ENCODE measurements around the gene ULK1.

The ULK1 gene

GRCh38 chr12:131934535-131934934, 40.1 kb downstream of the ULK1 start:
- H3K9me3 ChIP-seq (ENCODE audit: control insufficient read depth, insufficient read depth, low read length), result no peaks in the 10 kb centered on the region
- DNase-seq (ENCODE audit: low read depth, low spot score), result no peak
- no peak overlapping the region for H3K27ac ChIP-seq (ENCODE audit: low read length)
- peaks cover 36% of the 10 kb centered on the region for H3K36me3 ChIP-seq (ENCODE audit: control insufficient read depth, insufficient read depth, low read length)
- no peaks in the 10 kb centered on the region for H3K4me1 ChIP-seq (ENCODE audit: control insufficient read depth, insufficient read depth, low read length)
- H3K4me3 ChIP-seq (ENCODE audit: low read length), result no peak overlapping the region
- no peaks in the 10 kb centered on the region for H3K27me3 ChIP-seq (ENCODE audit: control insufficient read depth, insufficient read depth, low read length)
- no CpG with 5 or more reads among the region's 11 CpGs for WGBS (ENCODE audit: insufficient coverage, insufficient read length)

- H3K36me3 ChIP-seq (ENCODE audit: control insufficient read depth, insufficient read depth, low read length), result peaks cover 38% of the 10 kb centered on the region
- H3K4me3 ChIP-seq (ENCODE audit: low read length), result no peak overlapping the region
- H3K9me3 ChIP-seq (ENCODE audit: control insufficient read depth, insufficient read depth, low read length), result no peaks in the 10 kb centered on the region
- no peaks in the 10 kb centered on the region for H3K4me1 ChIP-seq (ENCODE audit: control insufficient read depth, insufficient read depth, low read length)
- H3K27ac ChIP-seq (ENCODE audit: low read length), result no peak overlapping the region
- no peaks in the 10 kb centered on the region for H3K27me3 ChIP-seq (ENCODE audit: control insufficient read depth, insufficient read depth, low read length)
- no CpG with 5 or more reads among the region's 7 CpGs for WGBS (ENCODE audit: insufficient coverage, insufficient read length)
- no peak for DNase-seq (ENCODE audit: low read depth, low spot score)
Observed at GRCh38 chr12:131938082-131938481, 43.7 kb downstream of the ULK1 start.

- Histone ChIP-seq H3K9me3 (ENCODE audit: control insufficient read depth, insufficient read depth, low read length) (no peaks in the 10 kb centered on the region), H3K27me3 (ENCODE audit: control insufficient read depth, insufficient read depth, low read length) (no peaks in the 10 kb centered on the region), H3K4me1 (ENCODE audit: control insufficient read depth, insufficient read depth, low read length) (no peaks in the 10 kb centered on the region), H3K27ac (ENCODE audit: low read length) (no peak overlapping the region), H3K36me3 (ENCODE audit: control insufficient read depth, insufficient read depth, low read length) (peaks cover 32% of the 10 kb centered on the region), H3K4me3 (ENCODE audit: low read length) (no peak overlapping the region)
- DNase-seq (ENCODE audit: low read depth, low spot score), result no peak
- no CpG with 5 or more reads among the region's 16 CpGs for WGBS (ENCODE audit: insufficient coverage, insufficient read length)
Observed at GRCh38 chr12:131939007-131939406, 44.6 kb downstream of the ULK1 start.

GRCh38 chr12:131940141-131940547, 45.7 kb downstream of the ULK1 start:
- H3K4me3 ChIP-seq (ENCODE audit: low read length), result no peak overlapping the region
- H3K27me3 ChIP-seq (ENCODE audit: control insufficient read depth, insufficient read depth, low read length), result no peaks in the 10 kb centered on the region
- H3K36me3 ChIP-seq (ENCODE audit: control insufficient read depth, insufficient read depth, low read length), result peaks cover 30% of the 10 kb centered on the region
- H3K4me1 ChIP-seq (ENCODE audit: control insufficient read depth, insufficient read depth, low read length), result no peaks in the 10 kb centered on the region
- DNase-seq (ENCODE audit: low read depth, low spot score), result no peak
- no CpG with 5 or more reads among the region's 8 CpGs for WGBS (ENCODE audit: insufficient coverage, insufficient read length)
- H3K27ac ChIP-seq (ENCODE audit: low read length), result no peak overlapping the region
- no peaks in the 10 kb centered on the region for H3K9me3 ChIP-seq (ENCODE audit: control insufficient read depth, insufficient read depth, low read length)

- Histone ChIP-seq H3K4me1 (ENCODE audit: control insufficient read depth, insufficient read depth, low read length) (no peaks in the 10 kb centered on the region), H3K9me3 (ENCODE audit: control insufficient read depth, insufficient read depth, low read length) (no peaks in the 10 kb centered on the region), H3K27me3 (ENCODE audit: control insufficient read depth, insufficient read depth, low read length) (no peaks in the 10 kb centered on the region), H3K36me3 (ENCODE audit: control insufficient read depth, insufficient read depth, low read length) (peaks cover 30% of the 10 kb centered on the region), H3K27ac (ENCODE audit: low read length) (no peak overlapping the region), H3K4me3 (ENCODE audit: low read length) (no peak overlapping the region)
- DNase-seq (ENCODE audit: low read depth, low spot score), result no peak
- no CpG with 5 or more reads among the region's 46 CpGs for WGBS (ENCODE audit: insufficient coverage, insufficient read length)
Observed at GRCh38 chr12:131941116-131941986, 46.9 kb downstream of the ULK1 start.

GRCh38 chr12:131941987-131942341, 47.5 kb downstream of the ULK1 start:
- DNase-seq (ENCODE audit: low read depth, low spot score), result no peak
- no CpG with 5 or more reads among the region's 7 CpGs for WGBS (ENCODE audit: insufficient coverage, insufficient read length)
- no peak overlapping the region for H3K4me3 ChIP-seq (ENCODE audit: low read length)
- H3K27ac ChIP-seq (ENCODE audit: low read length), result no peak overlapping the region
- H3K4me1 ChIP-seq (ENCODE audit: control insufficient read depth, insufficient read depth, low read length), result no peaks in the 10 kb centered on the region
- H3K36me3 ChIP-seq (ENCODE audit: control insufficient read depth, insufficient read depth, low read length), result peaks cover 30% of the 10 kb centered on the region
- no peaks in the 10 kb centered on the region for H3K9me3 ChIP-seq (ENCODE audit: control insufficient read depth, insufficient read depth, low read length)
- no peaks in the 10 kb centered on the region for H3K27me3 ChIP-seq (ENCODE audit: control insufficient read depth, insufficient read depth, low read length)

GRCh38 chr12:131942671-131943070, 48.2 kb downstream of the ULK1 start:
- no peak overlapping the region for H3K4me3 ChIP-seq (ENCODE audit: low read length)
- peaks cover 30% of the 10 kb centered on the region for H3K36me3 ChIP-seq (ENCODE audit: control insufficient read depth, insufficient read depth, low read length)
- no peak overlapping the region for H3K27ac ChIP-seq (ENCODE audit: low read length)
- H3K4me1 ChIP-seq (ENCODE audit: control insufficient read depth, insufficient read depth, low read length), result peaks cover 3% of the 10 kb centered on the region; the same call in 1 of the 2 replicates
- no peak for DNase-seq (ENCODE audit: low read depth, low spot score)
- WGBS (ENCODE audit: insufficient coverage, insufficient read length), result no CpG with 5 or more reads among the region's 12 CpGs
- no peaks in the 10 kb centered on the region for H3K9me3 ChIP-seq (ENCODE audit: control insufficient read depth, insufficient read depth, low read length)
- H3K27me3 ChIP-seq (ENCODE audit: control insufficient read depth, insufficient read depth, low read length), result no peaks in the 10 kb centered on the region

- no peaks in the 10 kb centered on the region for H3K9me3 ChIP-seq (ENCODE audit: control insufficient read depth, insufficient read depth, low read length)
- no peak overlapping the region for H3K4me3 ChIP-seq (ENCODE audit: low read length)
- H3K27ac ChIP-seq (ENCODE audit: low read length), result no peak overlapping the region
- no CpG with 5 or more reads among the region's 8 CpGs for WGBS (ENCODE audit: insufficient coverage, insufficient read length)
- peaks cover 3% of the 10 kb centered on the region; the same call in 1 of the 2 replicates for H3K4me1 ChIP-seq (ENCODE audit: control insufficient read depth, insufficient read depth, low read length)
- peaks cover 30% of the 10 kb centered on the region for H3K36me3 ChIP-seq (ENCODE audit: control insufficient read depth, insufficient read depth, low read length)
- DNase-seq (ENCODE audit: low read depth, low spot score), result no peak
- no peaks in the 10 kb centered on the region for H3K27me3 ChIP-seq (ENCODE audit: control insufficient read depth, insufficient read depth, low read length)
Observed at GRCh38 chr12:131943389-131943788, 49.0 kb downstream of the ULK1 start.

GRCh38 chr12:131943876-131944275, 49.5 kb downstream of the ULK1 start:
- DNase-seq (ENCODE audit: low read depth, low spot score), result no peak
- WGBS (ENCODE audit: insufficient coverage, insufficient read length), result no CpG with 5 or more reads among the region's 10 CpGs
- Histone ChIP-seq H3K36me3 (ENCODE audit: control insufficient read depth, insufficient read depth, low read length) (peaks cover 29% of the 10 kb centered on the region), H3K4me3 (ENCODE audit: low read length) (no peak overlapping the region), H3K27ac (ENCODE audit: low read length) (no peak overlapping the region), H3K27me3 (ENCODE audit: control insufficient read depth, insufficient read depth, low read length) (no peaks in the 10 kb centered on the region), H3K9me3 (ENCODE audit: control insufficient read depth, insufficient read depth, low read length) (no peaks in the 10 kb centered on the region), H3K4me1 (ENCODE audit: control insufficient read depth, insufficient read depth, low read length) (peaks cover 3% of the 10 kb centered on the region; the same call in 1 of the 2 replicates)

GRCh38 chr12:131944601-131945251, 50.3 kb downstream of the ULK1 start:
- H3K4me3 ChIP-seq (ENCODE audit: low read length), result no peak overlapping the region

More at GRCh38 chr12:131944601-131945251, 50.3 kb downstream of the ULK1 start:
- DNase-seq (ENCODE audit: low read depth, low spot score), result no peak
- no peaks in the 10 kb centered on the region for H3K27me3 ChIP-seq (ENCODE audit: control insufficient read depth, insufficient read depth, low read length)
- no CpG with 5 or more reads among the region's 35 CpGs for WGBS (ENCODE audit: insufficient coverage, insufficient read length)
- H3K4me1 ChIP-seq (ENCODE audit: control insufficient read depth, insufficient read depth, low read length), result peaks cover 3% of the 10 kb centered on the region; the same call in 1 of the 2 replicates
- no peak overlapping the region for H3K27ac ChIP-seq (ENCODE audit: low read length)
- H3K9me3 ChIP-seq (ENCODE audit: control insufficient read depth, insufficient read depth, low read length), result no peaks in the 10 kb centered on the region
- peaks cover 22% of the 10 kb centered on the region for H3K36me3 ChIP-seq (ENCODE audit: control insufficient read depth, insufficient read depth, low read length)

All from iPS DF 6.9 (cell line).